HepG2 (cell line): ENCODE results near the gene PRKAG1. TPM values are rescaled to one million over a fixed set of nuclear protein-coding genes. Genes with fewer than 3 reads are reported as not detected.
A peak's percentile ranks its signal among the peaks of the same experiment; 100 is the strongest.

Experiments used
- ATAC-seq: fragments of 200-7000 bp; cut with Tn5 transposase; 3 replicates; pipeline ENCODE4 v1.9.1; 2020; ENCODE audit warnings: mild to moderate bottlenecking, moderate library complexity
- BruUV-seq: library from RNA; stranded (reverse); fragments of 400-500 nt; replicated peaks from 2 replicates; lab custom pipeline; 2021; lab: Mats Ljungman, UMichigan
- CTCF ChIA-PET: fragments of 300-600 bp; formaldehyde crosslinking; extraction: SDS; loops from one replicate; lab custom pipeline; 2021; ENCODE audit warnings: low total read pairs, inconsistent platforms, low intra/inter-chr PET ratio; lab: Yijun Ruan, JAX
- POLR2A ChIA-PET: fragments of 350-600 bp; sonication (Branson Sonifier 250); formaldehyde crosslinking; loops from one replicate; lab custom pipeline; 2020; ENCODE audit warnings: antibody characterized with exemption, inconsistent platforms; lab: Yijun Ruan, JAX
- DNase-seq: peaks from one replicate; pipeline ENCODE4 v3.0.0-alpha.2; 2015; ENCODE audit warnings: low spot score
- FAIRE-seq: peaks from 3 replicates; lab custom pipeline; 2011; peaks lifted over from hg19 to GRCh38; lab: Jason Lieb, UNC
- H2AFZ ChIP-seq: one replicate; pipeline ENCODE4 v1.6.1; 2011; ENCODE audit warnings: low read length, inconsistent platforms
- H3K27ac ChIP-seq: fragments of 300-600 bp; 3 replicates; pipeline ENCODE4 v1.8.0; 2011; ENCODE audit warnings: mixed run types, mild to moderate bottlenecking, mixed read lengths, low read length, inconsistent platforms; ENCODE audit not compliant: insufficient read depth; ENCODE audit errors: extremely low read length
- H3K27me3 ChIP-seq, 2 experiments: fragments of 200-600 bp in 1 of 2; 2 replicates in 1 of 2; 3 replicates in 1 of 2; pipeline versions ENCODE4 v1.6.0 to v1.8.0; 2011; ENCODE audit warnings: low read length in 2 of 2, mild to moderate bottlenecking in 2 of 2, moderate library complexity in 2 of 2, inconsistent platforms in 1 of 2; ENCODE audit not compliant: insufficient read depth in 2 of 2, control insufficient read depth in 1 of 2
- H3K36me3 ChIP-seq, 2 experiments: fragments of 200-600 bp in 1 of 2; replicated peaks in 1 of 2; 2 replicates in 1 of 2; 3 replicates in 1 of 2; pipeline versions ENCODE4 v1.5.1 to v1.8.0; 2011; ENCODE audit warnings: low read length in 2 of 2, inconsistent platforms in 1 of 2; ENCODE audit not compliant: insufficient read depth in 2 of 2, control insufficient read depth in 1 of 2
- H3K4me1 ChIP-seq: 2 replicates; pipeline ENCODE4 v1.5.1; 2012; ENCODE audit warnings: low read length, inconsistent platforms; ENCODE audit not compliant: insufficient read depth
- H3K4me2 ChIP-seq: 2 replicates; pipeline ENCODE4 v1.6.0; 2011; ENCODE audit warnings: low read depth, low read length, inconsistent platforms
- H3K4me3 ChIP-seq, 3 experiments: fragments of 200-600 bp in 1 of 3; sonication (generic), shearing (Covaris generic) in 1 of 3; replicated peaks in 1 of 3; 2 replicates each; pipeline ENCODE4 v1.5.1; 2011 to 2016; ENCODE audit warnings: low read length in 3 of 3, inconsistent platforms in 2 of 3, low read depth in 2 of 3, mild to moderate bottlenecking in 2 of 3, control low read depth in 1 of 3, mixed read lengths in 1 of 3; ENCODE audit not compliant: insufficient read depth in 1 of 3
- H3K79me2 ChIP-seq: one replicate; pipeline ENCODE4 v1.6.1; 2011; ENCODE audit warnings: low read length, inconsistent platforms; ENCODE audit not compliant: insufficient read depth
- H3K9ac ChIP-seq: 2 replicates; pipeline ENCODE4 v1.6.0; 2011; ENCODE audit warnings: mild to moderate bottlenecking, low read depth, low read length, inconsistent platforms; ENCODE audit not compliant: insufficient read depth
- H3K9me3 ChIP-seq: 2 replicates; pipeline ENCODE4 v1.5.1; 2012; ENCODE audit warnings: mild to moderate bottlenecking, low read length
- H4K20me1 ChIP-seq: 2 replicates; pipeline ENCODE4 v1.6.0; 2011; ENCODE audit warnings: inconsistent platforms, mild to moderate bottlenecking, low read length, moderate library complexity; ENCODE audit not compliant: insufficient read depth
- AGO2 ChIP-seq: fragments of 200-400 bp; formaldehyde crosslinking; optimal IDR thresholded peaks from 2 replicates; pipeline ENCODE3; 2017; ENCODE audit warnings: mild to moderate bottlenecking, low read depth, low read length, moderate library complexity
- ATF4 ChIP-seq, 2 experiments: fragments of 450-650 bp in 1 of 2; sonication (generic) in 1 of 2; formaldehyde crosslinking; IDR thresholded peaks; 2 replicates each; pipeline versions ENCODE4 v1.5.0 to v1.8.0; 2020 to 2022; ENCODE audit warnings: mild to moderate bottlenecking in 1 of 2, missing genetic modification reagents in 1 of 2
- CERS6 ChIP-seq: sonication (generic); formaldehyde crosslinking; IDR thresholded peaks from 2 replicates; pipeline ENCODE4 v1.5.0; 2020; ENCODE audit warnings: missing genetic modification reagents
- POLR2AphosphoS5 ChIP-seq: IDR thresholded peaks from 2 replicates; pipeline ENCODE4 v1.6.1; 2012; ENCODE audit warnings: low read depth, low read length
- RBM22 ChIP-seq: fragments of 200-400 bp; formaldehyde crosslinking; optimal IDR thresholded peaks from 2 replicates; pipeline ENCODE3; 2017; ENCODE audit warnings: mild to moderate bottlenecking, low read length, moderate library complexity
- SMARCE1 ChIP-seq: fragments of 450-650 bp; IDR thresholded peaks from 2 replicates; pipeline ENCODE4 v1.6.1; 2017; ENCODE audit warnings: borderline replicate concordance
- U2AF2 ChIP-seq: fragments of 200-400 bp; formaldehyde crosslinking; IDR thresholded peaks from 2 replicates; pipeline ENCODE4 v1.6.1; 2017; ENCODE audit warnings: low read depth, mild to moderate bottlenecking, low read length
- ZNF276 ChIP-seq: sonication (generic); formaldehyde crosslinking; IDR thresholded peaks from 2 replicates; pipeline ENCODE4 v1.4.0; 2020; ENCODE audit warnings: mild to moderate bottlenecking, low read depth, missing genetic modification reagents
- ZNF501 ChIP-seq: sonication (generic); formaldehyde crosslinking; IDR thresholded peaks from 2 replicates; pipeline ENCODE4 v1.5.1; 2020; ENCODE audit warnings: mild to moderate bottlenecking, moderate library complexity, missing genetic modification reagents
- ZNF510 ChIP-seq: sonication (generic); formaldehyde crosslinking; IDR thresholded peaks from 2 replicates; pipeline ENCODE4 v1.4.0; 2020; ENCODE audit warnings: low read depth, mild to moderate bottlenecking, missing genetic modification reagents
- ZNF784 ChIP-seq: sonication (generic); formaldehyde crosslinking; IDR thresholded peaks from 2 replicates; pipeline ENCODE4 v1.5.1; 2020; ENCODE audit warnings: missing genetic modification reagents, mild to moderate bottlenecking, borderline replicate concordance
- WGBS: methylation state at CpG from one replicate; pipeline ENCODE4 v1.1.6; 2017; ENCODE audit warnings: low lambda C conversion rate; 5-methylcytosine and 5-hydroxymethylcytosine counted together
- in situ Hi-C: cut with HindIII; loops from 2 replicates; pipeline ENCODE4 v1.10.0; 2017; ENCODE audit warnings: low pct_unique_long_range_greater_than_20kb; ENCODE audit not compliant: extremely low pct_ligation_motif_present
- intact Hi-C: fragments of 100-400 bp; cut with micrococcal nuclease; formaldehyde crosslinking; loops from one replicate; pipeline ENCODE4 v1.10.0; 2022; ENCODE audit not compliant: unreplicated experiment
- polyA plus RNA-seq, 8 experiments: library from polyadenylated mRNA; depleted of rRNA in 3 of 8; stranded (reverse) in 7 of 8; unstranded in 1 of 8; fragments of >200 nt; fragmentation: Illumina TruSeq in 4 of 8; extraction: Trizol in 4 of 8; gene quantifications; 2 replicates each; pipeline versions ENCODE4 v1.2.1 to v1.2.3, GENCODE V29; 2011 to 2016; ENCODE audit warnings: low read depth in 4 of 8, missing spikeins in 1 of 8, mixed read lengths in 1 of 8; ENCODE audit not compliant: insufficient read depth in 1 of 8
- total RNA-seq, 5 experiments: library from RNA; depleted of rRNA; stranded (reverse); fragments of >200 nt; fragmentation: Illumina TruSeq; extraction: Trizol; gene quantifications; 2 replicates each; pipeline ENCODE4 v1.2.3, GENCODE V29; 2016; ENCODE audit warnings: low read depth in 1 of 5

The PRKAG1 gene
- total and polyA plus RNA-seq, 2 of the 13 experiments (the other 11 are each of a cell fraction or from before 2014, with no cell fraction given), result 26.1 to 32.8 TPM

- peaks cover 34% of the 10 kb centered on the region for H3K79me2 ChIP-seq
- H2AFZ ChIP-seq, result peak overlapping the region; percentile 28
- BruUV-seq, result no TSS peak
- ATAC-seq, result no peak
- DNase-seq, result no peak
- TF ChIP-seq ZNF276 (CRISPR knock-in tag) (no peak), U2AF2 (no peak), AGO2 (no peak), ATF4 (CRISPR knock-in tag; IDR thresholded peaks at IDR 0.05) (no peak), ZNF501 (CRISPR knock-in tag) (no peak), RBM22 (no peak), ZNF784 (CRISPR knock-in tag) (no peak), POLR2AphosphoS5 (no peak), CERS6 (no peak), ZNF510 (CRISPR knock-in tag) (no peak), SMARCE1 (no peak)
- TF ChIP-seq, all 625 proteins: peak for 0
- peaks cover 6% of the 10 kb centered on the region; the same call in 1 of the 2 replicates for H4K20me1 ChIP-seq
- ChIA-PET CTCF (no interaction called here), POLR2A (interaction anchor here (0.9 to 1.4 kb wide), 7 partner anchors 11 to 169 kb away, joined by 3 to 7 read pairs (median 6); partner anchors contain the start of genes ADCY6, DDN and RND1)
- peaks cover 0 to 8% of the 10 kb centered on the region in 2 experiments; a peak in 2 of 5 replicates for H3K36me3 ChIP-seq
- peak overlapping the region; percentile 94 for H3K4me2 ChIP-seq
- H3K27me3 ChIP-seq, result 0 out of 5 replicates have a peak, but pooled peaks cover 0 to 3% of the 10 kb centered on the region in 2 experiments
- peak overlapping the region; percentile 85 to 98 (median 96) for H3K4me3 ChIP-seq
- no peaks in the 10 kb centered on the region for H3K9me3 ChIP-seq
- in situ Hi-C loops, result no loop called here
- no peak for FAIRE-seq
- WGBS, result 6% methylated on average over 3 of the region's 3 CpGs
- no peak overlapping the region for H3K27ac ChIP-seq
- H3K4me1 ChIP-seq, result peaks cover 32% of the 10 kb centered on the region
- intact Hi-C loops, result loop anchor here (5.0 kb wide), 1 partner anchor 1974 kb away; no protein-coding TSS in a partner anchor
- peak overlapping the region; percentile 39; the same call in 1 of the 2 replicates for H3K9ac ChIP-seq
These were observed 60.6 kb downstream of the PRKAG1 start for GRCh38 chr12:48958049-48958388.
